HG02610 (cell line): Measurements from ENCODE around the gene SV2C.
"Not testable (repeated sequence)": the region's sequence is repeated elsewhere in the genome, so short reads cannot be mapped to it uniquely, and the experiment has no call there.

ENCODE experiments used
- ATAC-seq: cut with Tn5 transposase; IDR thresholded peaks from one replicate; pipeline ENCODE4 v1.9.1; 2021; ENCODE audit warnings: mild to moderate bottlenecking, moderate library complexity; ENCODE audit not compliant: unreplicated experiment

The SV2C gene

DNA sequence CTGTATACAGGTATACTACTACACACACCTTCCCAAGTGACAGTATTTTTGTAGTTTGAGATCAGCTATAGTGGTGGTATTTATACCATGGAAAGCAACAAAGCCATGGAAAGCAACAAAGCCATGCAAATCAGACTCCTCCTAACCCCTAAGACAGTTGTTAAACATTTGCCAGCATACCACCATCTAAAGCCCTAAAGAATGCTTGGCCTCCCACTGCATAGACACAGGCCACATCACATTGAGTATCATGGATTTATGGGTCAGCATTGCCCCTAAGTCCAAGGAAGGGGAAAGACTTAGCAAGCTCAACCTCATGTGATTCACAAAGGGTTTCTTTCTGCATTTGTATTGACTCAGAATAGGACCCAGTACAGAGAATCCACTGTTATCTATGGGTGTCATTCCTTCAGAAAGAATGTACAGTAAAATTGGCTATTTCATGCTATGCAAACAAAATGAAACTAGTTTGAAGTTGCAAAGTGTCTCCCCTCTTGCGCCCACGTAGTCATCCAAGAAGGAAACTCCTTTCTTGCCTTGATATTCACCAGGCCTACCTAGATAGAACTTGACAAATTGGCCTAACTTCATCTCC, 249.5 kb downstream of the SV2C start:
- ATAC-seq, result no peak

DNA sequence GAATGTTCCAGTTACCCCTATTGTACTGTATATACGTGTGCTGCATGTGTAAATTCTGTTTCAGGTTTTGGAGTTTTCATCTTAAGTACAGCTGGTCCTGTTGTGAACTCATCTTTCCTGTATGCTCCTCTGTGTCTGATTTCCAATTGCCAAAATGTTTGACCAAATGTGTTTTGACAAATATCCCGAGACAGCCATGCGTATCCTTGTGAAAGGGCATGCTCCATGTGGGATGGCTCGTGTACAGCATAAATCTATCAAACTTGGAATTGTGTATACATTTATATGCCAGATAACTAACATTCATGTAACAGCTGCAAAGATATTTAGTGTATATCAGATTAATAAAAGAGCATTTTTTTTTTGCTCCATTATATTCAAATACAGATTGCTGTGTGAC, 250.4 kb downstream of the SV2C start:
- no peak for ATAC-seq

DNA sequence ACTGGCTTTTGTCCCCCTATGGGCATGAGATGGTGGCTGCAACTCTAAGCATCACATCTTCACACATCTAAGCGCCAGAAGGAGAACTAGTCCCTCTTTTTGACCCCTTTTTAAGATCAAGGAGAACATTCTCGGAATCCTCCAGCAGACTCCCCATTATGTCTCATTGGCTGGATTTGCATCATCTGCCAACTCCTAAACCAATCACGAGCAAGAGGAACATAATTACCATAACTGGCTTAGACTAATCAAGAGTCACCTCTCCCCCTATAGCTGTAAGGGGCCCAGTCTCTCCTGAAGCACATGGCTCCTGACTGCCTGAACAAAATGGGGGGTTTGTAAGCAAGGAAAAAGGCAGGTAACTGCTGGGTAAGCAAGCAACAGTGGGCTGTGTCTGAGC, 251.4 kb downstream of the SV2C start:
- no peak for ATAC-seq

DNA sequence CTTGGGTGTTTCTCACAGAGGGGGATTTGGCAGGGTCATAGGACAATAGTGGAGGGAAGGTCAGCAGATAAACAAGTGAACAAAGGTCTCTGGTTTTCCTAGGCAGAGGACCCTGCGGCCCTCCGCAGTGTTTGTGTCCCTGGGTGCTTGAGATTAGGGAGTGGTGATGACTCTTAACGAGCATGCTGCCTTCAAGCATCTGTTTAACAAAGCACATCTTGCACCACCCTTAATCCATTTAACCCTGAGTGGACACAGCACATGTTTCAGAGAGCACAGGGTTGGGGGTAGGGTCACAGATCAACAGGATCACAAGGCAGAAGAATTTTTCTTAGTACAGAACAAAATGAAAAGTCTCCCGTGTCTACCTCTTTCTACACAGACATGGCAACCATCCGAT, 252.3 kb downstream of the SV2C start:
- not testable (repeated sequence) for ATAC-seq

DNA sequence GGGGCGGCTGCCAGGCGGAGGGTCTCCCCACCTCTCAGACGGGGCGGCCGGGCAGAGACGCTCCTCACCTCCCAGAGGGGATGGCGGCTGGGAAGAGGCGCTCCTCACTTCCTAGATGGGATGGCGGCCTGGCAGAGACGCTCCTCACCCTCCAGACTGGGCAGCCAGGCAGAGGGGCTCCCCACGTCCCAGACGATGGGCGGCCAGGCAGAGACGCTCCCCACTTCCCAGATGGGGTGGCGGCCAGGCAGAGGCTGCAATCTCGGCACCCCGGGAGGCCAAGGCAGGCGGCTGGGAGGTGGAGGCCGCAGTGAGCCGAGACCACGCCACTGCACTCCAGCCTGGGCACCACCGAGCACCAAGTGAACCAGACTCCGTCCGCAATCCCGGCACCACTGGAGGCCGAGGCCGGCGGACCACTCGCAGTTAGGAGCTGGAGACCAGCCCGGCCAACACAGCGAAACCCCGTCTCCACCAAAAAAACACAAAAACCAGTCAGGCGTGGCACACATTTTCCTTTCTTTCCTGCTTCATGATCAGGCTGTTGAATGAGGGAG, 253.1 kb downstream of the SV2C start:
- not testable (repeated sequence) for ATAC-seq

DNA sequence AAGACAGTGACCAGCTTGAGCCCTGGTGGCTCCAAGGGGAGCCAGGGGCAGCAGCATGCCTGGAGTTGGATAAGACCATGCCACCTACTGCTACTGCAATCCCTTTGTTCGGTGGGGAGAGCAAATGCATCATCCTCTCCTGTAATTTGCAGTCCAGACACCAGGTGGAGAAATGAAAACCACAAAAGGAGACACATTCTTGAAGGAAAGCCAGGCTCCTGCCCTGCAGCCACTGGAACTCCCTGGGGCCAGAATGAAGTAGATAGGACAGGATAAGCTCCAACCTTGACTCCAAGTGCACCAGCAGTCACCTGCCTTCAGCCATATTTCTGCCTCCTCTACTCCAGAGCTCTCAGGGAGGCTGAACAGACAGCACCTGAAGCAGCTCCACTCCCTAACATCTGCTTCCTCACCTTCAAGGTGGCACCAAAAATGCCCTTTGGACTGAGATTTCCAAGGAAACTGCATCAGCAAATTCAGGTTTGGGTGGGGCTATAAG, 254.8 kb downstream of the SV2C start:
- ATAC-seq, result peak; percentile 60

DNA sequence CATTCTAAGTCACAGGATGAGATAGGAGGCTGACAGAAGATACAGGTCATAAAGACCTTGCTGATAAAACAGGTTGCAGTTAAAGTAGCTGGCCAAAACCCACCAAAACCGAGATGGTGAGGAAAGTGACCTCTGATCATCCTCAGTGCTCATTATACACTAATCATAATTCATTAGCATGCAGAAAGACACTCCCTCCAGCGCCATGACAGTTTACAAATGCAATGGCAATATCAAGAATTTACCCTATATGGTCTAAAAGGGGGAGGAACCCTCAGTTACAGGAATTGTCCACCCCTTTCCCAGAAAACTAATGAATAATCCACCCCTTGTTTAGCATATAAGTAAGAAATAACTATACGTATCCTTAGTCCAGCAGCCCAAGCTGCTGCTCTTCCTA, 256.7 kb downstream of the SV2C start:
- ATAC-seq, result no peak

DNA sequence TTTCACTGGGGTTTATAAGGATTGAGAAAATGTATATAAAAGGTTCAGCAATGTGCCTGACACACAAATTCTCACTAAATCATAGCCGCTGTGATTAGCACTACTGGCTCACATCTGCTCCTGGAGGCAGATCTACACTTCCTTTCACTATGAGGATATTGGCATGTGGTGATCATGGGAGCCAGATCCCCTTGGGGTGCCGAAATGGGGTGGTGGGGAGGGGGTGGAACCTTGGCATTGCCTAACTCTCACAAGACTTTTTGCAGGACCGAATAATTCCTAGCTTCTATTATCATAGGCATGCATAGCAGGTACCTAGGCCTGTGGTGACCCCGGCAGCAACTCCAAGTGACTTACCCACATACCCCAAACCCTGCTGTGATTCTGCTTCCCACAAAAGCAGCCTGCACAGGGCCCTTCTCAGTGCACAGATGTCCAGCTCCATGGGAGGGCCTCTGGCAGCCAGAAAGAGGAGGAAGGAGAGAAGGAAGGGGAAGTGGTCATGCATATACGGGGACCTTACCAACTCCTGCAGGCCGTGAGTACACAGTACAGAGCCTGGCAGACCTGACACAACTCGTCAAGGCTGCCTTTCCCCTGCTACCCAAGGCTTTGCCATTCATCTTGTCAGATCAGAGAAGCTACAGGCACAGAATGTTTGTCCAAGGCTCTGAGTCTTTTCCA, 258.6 kb downstream of the SV2C start:
- no peak for ATAC-seq

DNA sequence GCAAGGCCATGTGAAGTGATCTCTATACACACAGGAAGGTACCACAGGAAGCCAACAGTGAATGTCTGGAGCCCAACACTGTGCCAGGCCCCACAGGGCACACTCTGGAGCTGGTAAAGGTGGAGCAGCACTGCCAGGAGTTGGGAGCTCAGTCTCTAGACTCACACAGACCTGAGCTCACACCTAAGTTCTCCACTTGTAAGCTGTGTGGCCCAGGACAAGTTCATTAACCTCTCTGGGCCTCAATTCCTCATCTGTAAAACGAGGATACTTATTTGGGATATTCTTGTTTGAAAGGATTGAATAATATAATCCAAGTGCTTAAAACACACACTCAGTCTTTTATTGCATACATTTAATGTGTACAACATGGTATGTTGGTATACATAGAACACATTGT, 259.3 kb downstream of the SV2C start:
- ATAC-seq, result no peak

DNA sequence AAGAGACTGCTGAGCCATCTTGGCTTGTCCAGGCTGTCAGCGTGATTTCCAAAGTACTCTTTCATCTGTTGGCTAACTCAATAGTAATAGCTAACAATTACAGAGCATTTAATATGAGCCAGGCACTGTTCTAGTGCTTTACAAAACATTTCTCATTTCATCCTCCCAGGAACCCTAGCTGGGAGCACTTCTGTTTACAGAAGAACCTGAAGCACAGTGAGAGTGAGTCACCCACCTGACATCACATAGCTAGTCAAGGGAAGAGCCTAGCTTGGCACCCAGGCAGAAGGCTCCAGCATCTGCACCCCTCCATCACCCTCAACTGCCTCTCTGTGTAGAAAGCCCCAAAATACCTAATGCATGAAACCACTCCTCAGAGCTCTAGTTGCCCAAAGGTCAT, 262.4 kb downstream of the SV2C start:
- ATAC-seq, result no peak

DNA sequence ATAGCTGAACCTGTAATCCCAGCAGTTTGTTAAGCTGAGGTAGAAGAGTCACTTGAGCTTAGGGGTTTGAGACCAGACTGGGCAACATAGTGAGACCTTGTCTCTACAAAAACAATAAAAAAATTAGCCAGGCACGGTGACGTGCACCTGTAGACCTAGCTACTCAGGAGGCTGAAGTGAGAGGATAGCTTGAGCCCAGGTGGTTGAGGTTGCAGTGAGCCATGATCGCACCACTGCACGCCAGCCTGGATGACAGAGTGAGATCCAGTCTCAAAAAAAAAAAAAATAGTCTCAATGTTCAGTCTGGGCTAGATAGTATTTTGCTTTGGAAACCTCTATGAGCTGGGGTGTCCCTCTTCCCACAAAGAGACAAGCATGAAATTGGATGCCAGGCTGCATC, 268.0 kb downstream of the SV2C start:
- ATAC-seq, result peak; percentile 13

DNA sequence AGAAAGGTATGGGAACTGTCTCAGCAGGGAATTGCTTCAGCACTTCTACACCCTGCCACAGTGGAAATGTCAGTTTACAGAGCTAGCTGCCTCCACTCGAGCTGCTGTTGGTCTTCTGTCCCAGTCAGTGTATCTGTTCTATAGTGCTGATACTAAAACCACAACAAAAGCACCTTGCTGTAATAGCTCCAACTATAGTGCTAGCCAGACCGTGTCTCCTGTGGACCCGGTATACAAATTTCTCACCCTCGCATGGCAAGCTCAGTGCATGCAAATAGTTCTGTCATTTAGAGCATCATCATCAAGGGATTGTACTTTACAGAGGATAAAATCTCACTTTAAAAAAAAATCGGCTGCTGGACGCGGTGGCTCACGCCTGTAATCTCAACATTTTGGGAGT, 268.4 kb downstream of the SV2C start:
- ATAC-seq, result peak; percentile 100

DNA sequence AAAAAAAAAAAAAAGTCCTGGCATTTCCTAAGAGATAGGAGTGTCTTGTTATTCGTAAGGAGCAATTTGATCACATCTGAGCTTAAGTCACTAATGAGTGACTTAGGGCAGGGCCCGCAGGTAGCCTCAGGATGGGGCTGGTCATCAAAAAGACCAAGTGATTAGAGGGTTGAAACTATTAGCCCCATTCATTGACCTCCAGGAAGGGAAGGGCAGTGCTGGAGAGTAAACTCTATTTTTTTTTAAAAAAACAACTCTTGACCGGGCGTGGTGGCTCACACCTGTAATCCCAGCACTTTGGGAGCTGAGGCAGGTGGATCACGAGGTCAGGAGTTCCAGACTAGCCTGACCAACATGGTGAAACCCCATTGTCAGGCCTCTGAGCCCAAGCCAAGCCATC, 273.7 kb downstream of the SV2C start:
- no peak for ATAC-seq

DNA sequence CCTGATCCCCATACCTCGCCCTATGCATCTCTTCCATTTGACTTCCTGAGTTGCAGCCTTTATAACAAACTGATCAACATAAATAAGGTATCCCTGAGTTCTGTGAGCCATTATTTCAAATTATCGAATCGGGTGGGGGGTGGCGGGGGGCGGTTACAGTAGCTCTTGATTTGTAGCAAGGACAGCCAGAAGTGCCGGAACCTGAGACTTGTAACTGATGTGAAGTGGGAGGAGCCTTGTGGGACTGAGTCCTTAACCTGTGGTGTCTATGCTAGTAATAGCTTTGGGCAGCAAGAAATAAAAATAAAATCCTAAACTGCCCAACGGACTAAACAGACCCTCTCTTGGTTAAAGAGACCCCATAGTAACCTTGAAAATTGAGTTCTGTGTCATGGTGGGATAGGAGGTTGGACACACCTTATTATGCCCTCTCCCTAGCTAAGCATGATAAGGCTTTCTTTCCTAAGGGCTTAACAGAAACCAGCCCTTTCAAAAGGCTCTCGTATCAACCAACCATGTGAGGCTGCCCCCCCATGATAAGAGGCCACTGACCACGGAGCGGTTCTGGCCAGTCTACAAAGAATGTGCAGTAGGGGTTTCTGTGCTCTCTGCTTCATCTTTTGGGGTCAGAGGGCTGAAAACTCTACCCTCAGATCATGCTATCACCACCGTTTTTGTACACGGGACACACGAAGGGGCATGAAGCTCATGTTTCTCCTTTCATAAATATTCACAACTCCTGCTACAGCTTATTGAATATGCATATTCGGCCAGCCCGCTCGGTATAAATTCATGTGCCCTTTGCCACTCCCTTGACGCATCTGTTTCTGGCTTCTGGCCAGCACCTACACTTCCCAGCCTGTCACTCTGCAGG, 280.4 kb downstream of the SV2C start:
- no peak for ATAC-seq

DNA sequence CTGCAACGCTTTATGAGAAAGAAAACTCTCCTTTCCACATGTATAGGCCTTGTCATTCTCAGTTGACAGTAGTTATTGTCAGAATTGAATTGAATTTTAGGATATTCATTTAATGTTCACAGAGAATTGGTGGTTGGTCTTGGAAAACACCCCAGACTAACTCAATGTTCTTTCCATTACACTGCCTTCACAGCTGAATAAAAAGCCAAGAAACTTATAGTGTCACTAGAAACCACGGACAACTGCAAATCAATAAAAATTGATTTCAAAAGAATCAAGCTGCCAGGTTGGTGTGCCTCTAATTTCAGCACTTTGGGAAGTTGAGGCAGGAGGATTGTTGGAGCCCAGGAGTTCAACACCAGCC, 281.0 kb downstream of the SV2C start:
- no peak for ATAC-seq

DNA sequence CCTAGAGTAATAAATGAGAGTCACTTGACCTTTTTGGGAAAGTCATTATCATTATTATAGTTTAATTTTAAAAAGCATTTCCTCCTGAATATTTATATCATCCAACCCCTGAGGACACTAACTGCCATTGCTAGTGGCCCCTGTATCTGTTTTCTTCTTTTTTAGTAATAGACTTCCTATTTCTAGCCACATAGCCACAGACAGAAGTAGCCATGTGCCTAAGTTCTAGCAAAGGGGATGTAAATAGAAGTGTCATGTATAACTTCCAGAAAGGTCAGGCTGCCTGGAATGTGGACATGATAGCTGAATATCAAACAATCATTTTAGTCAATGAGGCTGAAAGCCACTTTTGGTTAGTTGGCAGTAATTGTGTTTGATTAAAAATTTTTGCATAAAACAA, 282.4 kb downstream of the SV2C start:
- ATAC-seq, result no peak

DNA sequence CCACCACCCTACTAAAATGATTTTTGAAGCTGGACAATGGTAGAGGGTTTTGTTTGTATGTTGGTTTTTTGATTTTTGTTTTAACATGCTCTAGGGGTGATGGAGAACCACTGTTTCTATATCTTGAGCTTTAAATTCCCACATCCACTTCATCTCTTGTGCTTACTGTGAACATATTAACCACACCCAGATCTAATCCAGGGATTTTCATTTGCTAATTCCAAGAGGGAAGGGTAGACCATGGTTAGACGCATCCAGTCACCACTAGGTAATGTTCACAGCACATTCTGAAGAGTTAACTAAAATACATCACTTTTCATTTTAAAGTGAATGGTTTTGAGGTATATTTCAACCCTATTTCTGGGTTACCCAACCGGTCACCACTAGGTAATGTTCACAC, 283.4 kb downstream of the SV2C start:
- no peak for ATAC-seq

DNA sequence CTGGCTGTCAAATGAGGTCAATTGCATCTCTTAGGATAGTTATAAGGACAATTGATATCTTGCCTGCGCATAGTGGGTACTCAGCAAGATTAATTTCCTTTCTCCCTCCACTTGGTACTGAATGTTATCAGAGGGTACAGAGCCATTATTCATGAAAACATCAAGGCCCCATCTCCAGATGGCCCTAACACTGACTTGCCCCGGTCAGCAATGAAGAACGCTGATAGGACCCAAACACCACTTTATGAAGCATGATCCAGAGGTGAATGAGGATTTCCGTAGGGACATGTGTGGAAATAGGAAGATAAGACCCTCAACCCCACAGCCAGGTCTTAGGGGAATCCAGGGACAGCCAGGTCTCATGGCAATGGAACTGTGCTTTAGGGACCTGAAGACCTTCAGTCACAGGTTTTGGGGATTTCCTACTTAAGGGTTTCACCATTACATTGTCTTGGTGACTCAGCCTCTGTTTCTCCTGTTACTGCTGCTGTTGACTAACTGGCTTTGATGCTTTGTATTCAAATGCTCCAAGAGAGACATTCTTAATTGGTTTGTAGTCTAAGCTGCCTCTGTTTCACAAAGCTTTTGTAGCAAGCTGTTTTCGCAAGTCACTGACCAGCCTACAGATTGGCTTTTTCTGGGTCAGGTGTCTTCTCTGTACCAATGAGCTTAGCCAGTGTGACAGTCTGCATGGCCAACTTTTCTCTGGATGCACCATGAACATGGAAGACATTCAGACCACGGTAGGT, 284.6 kb downstream of the SV2C start:
- ATAC-seq, result peak; percentile 92

DNA sequence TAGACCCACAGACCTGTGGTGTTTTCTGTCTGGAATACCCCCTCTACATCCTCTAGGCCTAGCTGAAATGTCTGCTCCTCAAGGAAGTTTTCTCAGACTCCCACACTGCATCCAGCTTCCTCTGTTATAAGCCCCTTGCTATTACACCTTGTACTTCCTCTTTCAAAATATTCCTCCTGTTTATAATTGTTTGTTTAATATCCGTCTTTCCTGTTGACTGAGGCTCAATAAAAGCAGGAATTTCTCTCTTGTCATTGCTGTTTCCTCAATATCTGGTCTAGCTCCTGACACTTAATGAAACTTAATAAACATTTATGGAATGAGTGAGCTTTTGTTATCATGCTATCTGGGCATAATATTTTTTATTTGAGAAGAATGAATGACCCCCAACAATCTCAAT, 285.8 kb downstream of the SV2C start:
- ATAC-seq, result no peak

DNA sequence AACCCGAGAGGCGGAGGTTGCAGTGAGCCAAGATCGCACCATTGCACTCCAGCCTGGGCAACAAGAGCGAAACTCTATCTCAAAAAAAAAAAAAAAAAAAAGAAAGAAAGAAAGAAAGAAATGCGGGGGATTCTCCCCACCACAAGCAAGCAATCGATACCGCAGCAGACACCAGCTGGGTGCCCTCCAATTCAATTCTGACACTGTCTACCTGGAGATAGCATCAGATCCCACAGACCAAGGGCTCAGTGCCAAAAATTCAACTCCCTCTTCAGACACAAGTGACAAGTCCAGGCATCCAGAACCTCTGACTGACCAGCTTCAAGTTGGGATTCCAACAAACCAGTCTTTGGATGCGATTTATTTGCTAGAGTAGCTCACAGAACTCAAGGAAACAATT, 286.5 kb downstream of the SV2C start:
- ATAC-seq, result not testable (repeated sequence)

DNA sequence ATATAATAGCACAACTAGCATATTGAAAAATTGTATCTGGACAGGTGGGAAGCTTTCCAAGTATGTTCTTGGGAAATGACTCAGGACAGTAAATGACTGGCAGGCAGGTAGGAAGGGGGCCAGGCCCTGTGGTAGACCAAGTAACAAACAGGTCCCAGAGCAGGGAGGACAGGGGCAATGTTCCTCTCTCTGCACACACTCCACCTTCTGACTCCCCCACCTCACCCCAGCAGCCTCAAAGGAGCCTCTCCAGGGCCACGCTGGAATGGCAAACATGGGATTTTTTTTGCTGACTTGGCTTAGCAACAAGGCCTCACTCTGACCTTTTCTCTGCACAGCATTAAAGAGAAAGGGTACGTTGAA, 288.8 kb downstream of the SV2C start:
- no peak for ATAC-seq
